HepG2 (cell line): ENCODE measurements around the gene LTB4R. TPM values are rescaled to one million over a fixed set of nuclear protein-coding genes. Genes with fewer than 3 reads are reported as not detected.
A peak's percentile ranks its signal among the peaks of the same experiment; 100 is the strongest.

Experiments used
- AKNA ChIP-seq: sonication (generic); formaldehyde crosslinking; IDR thresholded peaks from 2 replicates; pipeline ENCODE4 v1.4.0; 2020; ENCODE audit warnings: missing genetic modification reagents, borderline replicate concordance
- EP300 ChIP-seq, 3 experiments: sonication (generic) in 1 of 3; formaldehyde crosslinking in 1 of 3; IDR thresholded peaks; 2 replicates each; pipeline versions ENCODE4 v1.5.1 to v1.6.1; 2011 to 2020; ENCODE audit warnings: low read depth in 2 of 3, low read length in 2 of 3, borderline replicate concordance in 1 of 3, improper control_type of control experiment in 1 of 3, mild to moderate bottlenecking in 1 of 3, missing genetic modification reagents in 1 of 3, moderate library complexity in 1 of 3
- HCFC1 ChIP-seq: fragments of 150-350 bp; IDR thresholded peaks from 2 replicates; pipeline ENCODE4 v1.6.1; 2014; ENCODE audit warnings: low read depth, low read length
- KAT8 ChIP-seq: IDR thresholded peaks from 2 replicates; pipeline ENCODE4 v1.6.1; 2016; ENCODE audit warnings: missing genetic modification reagents, missing compliant biosample characterization
- KLF9 ChIP-seq: IDR thresholded peaks from 2 replicates; pipeline ENCODE4 v1.6.1; 2016; ENCODE audit warnings: low read depth
- NFAT5 ChIP-seq: sonication (generic); formaldehyde crosslinking; IDR thresholded peaks from 2 replicates; pipeline ENCODE4 v1.4.0; 2020; ENCODE audit warnings: missing genetic modification reagents
- NRL ChIP-seq: sonication (generic); formaldehyde crosslinking; IDR thresholded peaks from 2 replicates; pipeline ENCODE4 v1.5.0; 2020; ENCODE audit warnings: missing genetic modification reagents, mild to moderate bottlenecking, moderate library complexity, borderline replicate concordance
- RFX5 ChIP-seq: IDR thresholded peaks from 2 replicates; pipeline ENCODE4 v1.6.1; 2011; ENCODE audit warnings: low read depth, low read length, improper control_type of control experiment
- ZNF101 ChIP-seq: sonication (generic); formaldehyde crosslinking; IDR thresholded peaks from 2 replicates; pipeline ENCODE4 v1.4.0; 2020; ENCODE audit warnings: mild to moderate bottlenecking, low read depth, missing genetic modification reagents, borderline replicate concordance
- ZNF276 ChIP-seq: sonication (generic); formaldehyde crosslinking; IDR thresholded peaks from 2 replicates; pipeline ENCODE4 v1.4.0; 2020; ENCODE audit warnings: mild to moderate bottlenecking, low read depth, missing genetic modification reagents
- ZNF468 ChIP-seq: sonication (generic); formaldehyde crosslinking; IDR thresholded peaks from 2 replicates; pipeline ENCODE4 v1.8.0; 2022; ENCODE audit warnings: mild to moderate bottlenecking, moderate library complexity, missing genetic modification reagents
- ZNF530 ChIP-seq: sonication (generic); formaldehyde crosslinking; IDR thresholded peaks from 2 replicates; pipeline ENCODE4 v1.5.0; 2020; ENCODE audit warnings: low read depth, mild to moderate bottlenecking, missing genetic modification reagents
- ZNF569 ChIP-seq: sonication (generic); formaldehyde crosslinking; IDR thresholded peaks from 2 replicates; pipeline ENCODE4 v1.5.0; 2020; ENCODE audit warnings: mild to moderate bottlenecking, missing genetic modification reagents, moderate library complexity, borderline replicate concordance
- ZNF839 ChIP-seq: sonication (generic); formaldehyde crosslinking; IDR thresholded peaks from 2 replicates; pipeline ENCODE4 v1.4.0; 2020; ENCODE audit warnings: missing genetic modification reagents, mild to moderate bottlenecking, borderline replicate concordance
- ZNF879 ChIP-seq: sonication (generic); formaldehyde crosslinking; IDR thresholded peaks from 2 replicates; pipeline ENCODE4 v1.8.1; 2023; ENCODE audit warnings: missing genetic modification reagents
- ZSCAN25 ChIP-seq: sonication (generic); formaldehyde crosslinking; IDR thresholded peaks from 2 replicates; pipeline ENCODE4 v1.8.0; 2022; ENCODE audit warnings: mild to moderate bottlenecking, missing genetic modification reagents
- polyA plus RNA-seq, 8 experiments: library from polyadenylated mRNA; depleted of rRNA in 3 of 8; stranded (reverse) in 7 of 8; unstranded in 1 of 8; fragments of >200 nt; fragmentation: Illumina TruSeq in 4 of 8; extraction: Trizol in 4 of 8; gene quantifications; 2 replicates each; pipeline versions ENCODE4 v1.2.1 to v1.2.3, GENCODE V29; 2011 to 2016; ENCODE audit warnings: low read depth in 4 of 8, missing spikeins in 1 of 8, mixed read lengths in 1 of 8; ENCODE audit not compliant: insufficient read depth in 1 of 8
- total RNA-seq, 5 experiments: library from RNA; depleted of rRNA; stranded (reverse); fragments of >200 nt; fragmentation: Illumina TruSeq; extraction: Trizol; gene quantifications; 2 replicates each; pipeline ENCODE4 v1.2.3, GENCODE V29; 2016; ENCODE audit warnings: low read depth in 1 of 5

The LTB4R gene
- total and polyA plus RNA-seq, 2 of the 13 experiments (the other 11 are each of a cell fraction or from before 2014, with no cell fraction given) = 3.2 to 8.2 TPM

GRCh38 chr14:24307575-24308341 is 3.5 kb upstream of the LTB4R start, which contains the start of gene CIDEB (continued):
- peak; percentile 75 for TF ChIP-seq ZNF276 (CRISPR knock-in tag)
- peak; percentile 76 to 87 for TF ChIP-seq EP300 (IDR thresholded peaks at IDR 0.05; ENCODE audit: low read depth in 2 of 2, low read length in 2 of 2)
- peak; percentile 88 for TF ChIP-seq EP300 (CRISPR knock-in tag; IDR thresholded peaks at IDR 0.05; ENCODE audit: borderline replicate concordance)
- peak; percentile 87; the same call in 1 of the 2 replicates for TF ChIP-seq ZNF839 (CRISPR knock-in tag)
- TF ChIP-seq NFAT5 = peak; percentile 78; the same call in 1 of the 2 replicates
- peak; percentile 90 for TF ChIP-seq KLF9 (CRISPR knock-in tag)
- TF ChIP-seq RFX5 = peak; percentile 39; the same call in 1 of the 2 replicates
- peak; percentile 78; the same call in 1 of the 2 replicates for TF ChIP-seq NRL (CRISPR knock-in tag)
- peak; percentile 93 for TF ChIP-seq KAT8
- TF ChIP-seq ZNF530 = no peak
- no peak for TF ChIP-seq ZNF879
- no peak; the same call in 1 of the 2 replicates for TF ChIP-seq HCFC1
- TF ChIP-seq ZSCAN25 (CRISPR knock-in tag) = peak; percentile 56; the same call in 1 of the 2 replicates
- no peak for TF ChIP-seq ZNF468 (CRISPR knock-in tag)
- TF ChIP-seq ZNF569 (CRISPR knock-in tag) = peak; percentile 82; the same call in 1 of the 2 replicates
- no peak for TF ChIP-seq AKNA
- 0 out of 2 replicates have a peak, but pooled peaks have one; percentile 82 for TF ChIP-seq ZNF101
